Neutrophil (primary cell): ENCODE measurements around the gene ITPRIPL2.

Source experiments
- H3K27ac ChIP-seq: fragments of 200-600 bp; sonication (generic); 2 replicates; pipeline ENCODE4 v1.5.1; 2016; ENCODE audit warnings: mild to moderate bottlenecking, moderate library complexity
- H3K27me3 ChIP-seq: fragments of 200-600 bp; sonication (generic); 2 replicates; pipeline ENCODE4 v1.6.0; 2016; ENCODE audit warnings: mild to moderate bottlenecking
- H3K36me3 ChIP-seq: fragments of 200-600 bp; sonication (generic); 2 replicates; pipeline ENCODE4 v1.5.1; 2017
- H3K4me1 ChIP-seq, 2 experiments: fragments of 200-600 bp in 1 of 2; sonication (generic) in 1 of 2; 1 replicate in 1 of 2; 2 replicates in 1 of 2; pipeline versions ENCODE4 v1.5.1 to v1.6.1; 2013 to 2016; ENCODE audit warnings: low read depth in 1 of 2, low read length in 1 of 2, mild to moderate bottlenecking in 1 of 2, moderate library complexity in 1 of 2; ENCODE audit not compliant: control insufficient read depth in 1 of 2, insufficient read depth in 1 of 2
- H3K4me3 ChIP-seq, 2 experiments: fragments of 200-600 bp in 1 of 2; sonication (generic) in 1 of 2; 1 replicate in 1 of 2; 2 replicates in 1 of 2; pipeline ENCODE4 v1.5.1; 2013 to 2016; ENCODE audit warnings: low read depth in 1 of 2, low read length in 1 of 2, mild to moderate bottlenecking in 1 of 2, moderate library complexity in 1 of 2
- H3K9me3 ChIP-seq: fragments of 200-600 bp; sonication (generic); 2 replicates; pipeline ENCODE4 v1.5.1; 2016
- CTCF ChIP-seq: fragments of 200-600 bp; sonication (generic); IDR thresholded peaks from 2 replicates; pipeline ENCODE4 v1.5.1; 2016; ENCODE audit warnings: antibody characterized with exemption

The ITPRIPL2 gene

GRCh38 chr16:19118938-19119431, 5.2 kb downstream of the ITPRIPL2 start:
- Histone ChIP-seq H3K27me3 (peaks cover 20% of the 10 kb centered on the region), H3K4me1 (peaks cover 20 to 21% of the 10 kb centered on the region in 2 experiments), H3K4me3 (peak overlapping the region; percentile 46 to 54), H3K36me3 (no peaks in the 10 kb centered on the region), H3K27ac (peak overlapping the region; percentile 66), H3K9me3 (no peaks in the 10 kb centered on the region)
- TF ChIP-seq CTCF = no peak

- no peaks in the 10 kb centered on the region for H3K36me3 ChIP-seq
- H3K27ac ChIP-seq = peak overlapping the region; percentile 66
- H3K27me3 ChIP-seq = peaks cover 14% of the 10 kb centered on the region
- no peaks in the 10 kb centered on the region for H3K9me3 ChIP-seq
- H3K4me1 ChIP-seq = peaks cover 15 to 16% of the 10 kb centered on the region in 2 experiments
- TF ChIP-seq CTCF = no peak
- H3K4me3 ChIP-seq = peak overlapping the region; percentile 46 to 54
These were observed 5.8 kb downstream of the ITPRIPL2 start for GRCh38 chr16:19119564-19119963.

GRCh38 chr16:19123535-19124178, 9.9 kb downstream of the ITPRIPL2 start:
- H3K9me3 ChIP-seq = no peaks in the 10 kb centered on the region
- H3K4me3 ChIP-seq = no peak overlapping the region
- no peak for TF ChIP-seq CTCF
- no peak overlapping the region for H3K27ac ChIP-seq
- H3K36me3 ChIP-seq = no peaks in the 10 kb centered on the region
- H3K27me3 ChIP-seq = no peaks in the 10 kb centered on the region
- peaks cover 11 to 13% of the 10 kb centered on the region in 2 experiments for H3K4me1 ChIP-seq

- Histone ChIP-seq H3K4me1 (peaks cover 0 to 5% of the 10 kb centered on the region in 2 experiments), H3K27me3 (no peaks in the 10 kb centered on the region), H3K27ac (no peak overlapping the region), H3K36me3 (no peaks in the 10 kb centered on the region), H3K9me3 (no peaks in the 10 kb centered on the region), H3K4me3 (no peak overlapping the region)
- no peak for TF ChIP-seq CTCF
These were observed 12.5 kb downstream of the ITPRIPL2 start for GRCh38 chr16:19126300-19126699.

- H3K4me3 ChIP-seq = no peak overlapping the region
- no peaks in the 10 kb centered on the region for H3K27me3 ChIP-seq
- no peaks in the 10 kb centered on the region for H3K9me3 ChIP-seq
- peaks cover 0 to 5% of the 10 kb centered on the region in 2 experiments for H3K4me1 ChIP-seq
- H3K36me3 ChIP-seq = no peaks in the 10 kb centered on the region
- no peak overlapping the region for H3K27ac ChIP-seq
- TF ChIP-seq CTCF = no peak
These were observed 13.4 kb downstream of the ITPRIPL2 start for GRCh38 chr16:19127205-19127604.
